Stimulated activated CD4-positive, alpha-beta T cell treated with anti-CD3 and anti-CD28 coated beads, Interleukin-1b, Interleukin-23, amount 100 ng/mL, for 24 hours (primary cell): ENCODE results near the gene LRRC46.
A peak's percentile ranks its signal among the peaks of the same experiment; 100 is the strongest.

Source experiments
- DNase-seq, 4 experiments: peaks; one replicate each; pipeline ENCODE4 v3.0.0-alpha.2; 2020; ENCODE audit warnings: low read depth in 4 of 4, low spot score in 1 of 4

LRRC46 gene, protein sequence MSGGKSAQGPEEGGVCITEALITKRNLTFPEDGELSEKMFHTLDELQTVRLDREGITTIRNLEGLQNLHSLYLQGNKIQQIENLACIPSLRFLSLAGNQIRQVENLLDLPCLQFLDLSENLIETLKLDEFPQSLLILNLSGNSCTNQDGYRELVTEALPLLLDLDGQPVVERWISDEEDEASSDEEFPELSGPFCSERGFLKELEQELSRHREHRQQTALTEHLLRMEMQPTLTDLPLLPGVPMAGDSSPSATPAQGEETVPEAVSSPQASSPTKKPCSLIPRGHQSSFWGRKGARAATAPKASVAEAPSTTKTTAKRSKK

GRCh38 chr17:47831003-47831933, at the start of gene LRRC46, which contains the start of gene MRPL10:
Gene LRRC46, plus strand, starts transcription at chr17:47831670. Its CDS starts 320 bp downstream, at chr17:47831990.
Gene MRPL10, minus strand, starts transcription at chr17:47831541. Its CDS starts 30 bp downstream, at chr17:47831511.
- peak; percentile 87 to 90 (median 90) for DNase-seq

- no peak for DNase-seq
Measured at GRCh38 chr17:47785538-47786123, 45.8 kb upstream of the LRRC46 start.

- peak; percentile 23 to 48 (median 34) for DNase-seq
Measured at GRCh38 chr17:47789611-47790561, 41.6 kb upstream of the LRRC46 start.

DNA sequence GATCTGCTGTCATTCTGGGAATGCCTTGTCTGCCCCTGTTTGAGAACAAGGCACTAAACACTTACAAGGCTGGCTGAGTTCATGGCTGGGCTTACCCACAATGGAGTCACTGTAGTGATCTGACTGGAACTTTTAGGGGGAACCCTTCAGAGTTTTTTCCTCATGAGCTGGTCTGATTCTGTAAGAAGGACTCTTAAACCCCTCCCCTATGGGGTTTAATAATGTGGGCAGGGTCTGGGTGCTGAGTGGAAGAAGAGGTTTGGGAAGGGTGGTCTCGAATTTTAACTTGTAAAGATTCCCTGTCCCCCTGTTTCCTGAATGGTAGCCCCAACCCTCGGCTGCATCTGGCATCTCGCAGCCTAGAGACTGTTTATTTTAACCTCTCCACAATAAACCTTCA, 40.4 kb upstream of the LRRC46 start:
- DNase-seq, result no peak

GRCh38 chr17:47792457-47792856, 39.0 kb upstream of the LRRC46 start:
- no peak for DNase-seq

DNA sequence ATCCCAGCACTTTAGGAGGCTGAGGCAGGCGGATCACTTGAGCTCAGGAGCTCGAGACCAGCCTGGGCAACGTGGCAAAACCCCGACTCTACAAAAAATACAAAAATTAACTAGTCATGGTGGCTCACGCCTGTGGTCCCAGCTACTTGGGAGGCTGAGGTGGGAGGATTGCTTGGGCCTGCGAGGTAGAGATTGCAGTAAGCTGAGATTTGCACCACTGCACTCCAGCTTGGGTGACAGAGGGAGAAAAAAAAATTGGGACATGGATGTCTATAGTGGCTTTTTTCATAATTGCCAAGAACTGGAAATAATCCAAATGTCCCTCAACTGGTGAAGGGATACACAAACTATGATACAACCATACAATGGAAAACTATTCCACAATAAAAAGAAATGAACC, 38.5 kb upstream of the LRRC46 start:
- DNase-seq, result no peak

GRCh38 chr17:47797797-47798196, 33.7 kb upstream of the LRRC46 start:
- no peak for DNase-seq

DNA sequence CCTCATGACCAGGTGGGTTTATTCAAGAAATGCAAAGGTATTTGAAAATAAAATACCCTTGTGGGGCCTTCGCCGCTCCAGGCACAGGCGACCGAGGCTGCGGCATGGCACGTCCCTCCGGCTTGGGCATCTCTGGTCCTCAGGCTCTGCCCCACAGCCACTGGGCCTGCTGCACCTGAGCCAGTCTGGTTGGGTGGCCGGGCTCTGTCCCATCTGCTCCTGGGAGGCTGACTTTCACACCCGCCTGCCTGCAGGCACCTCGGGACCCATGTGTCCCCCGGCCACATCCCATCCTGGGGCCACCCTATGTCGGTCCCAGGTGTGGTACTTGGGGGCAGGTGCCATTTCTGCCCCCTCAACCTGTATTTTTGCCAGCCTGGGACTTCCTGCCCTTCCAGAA, 30.8 kb upstream of the LRRC46 start:
- DNase-seq, result no peak

DNA sequence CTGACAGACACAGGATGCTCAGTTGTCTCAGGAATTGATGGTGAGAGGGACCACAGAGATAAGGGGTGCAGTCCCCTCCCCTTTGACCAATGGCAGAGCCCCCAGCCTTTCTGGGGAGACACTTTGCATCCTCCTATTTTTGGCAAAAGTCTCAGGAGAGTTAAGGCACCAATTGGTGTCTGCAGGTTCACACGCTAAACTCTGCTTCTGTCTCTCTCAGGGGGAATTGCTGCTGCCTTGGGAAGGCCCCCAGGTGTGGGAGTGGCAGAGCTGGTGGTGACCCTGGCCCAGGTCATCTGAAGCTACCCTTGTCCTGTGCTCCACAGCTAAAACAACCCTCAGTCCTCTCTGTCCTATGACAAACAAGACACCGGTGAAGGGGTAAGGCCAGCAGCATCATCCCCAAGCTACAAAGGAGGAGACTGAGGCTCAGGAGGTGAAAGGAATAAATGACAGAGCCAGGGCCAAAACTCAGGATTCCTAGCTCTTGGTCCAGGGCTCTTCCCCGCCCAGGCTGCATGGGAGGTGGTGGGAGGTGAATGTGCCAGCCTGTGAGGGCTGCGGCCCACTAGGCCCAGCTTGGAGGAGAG, 30.2 kb upstream of the LRRC46 start:
- DNase-seq, result no peak

DNA sequence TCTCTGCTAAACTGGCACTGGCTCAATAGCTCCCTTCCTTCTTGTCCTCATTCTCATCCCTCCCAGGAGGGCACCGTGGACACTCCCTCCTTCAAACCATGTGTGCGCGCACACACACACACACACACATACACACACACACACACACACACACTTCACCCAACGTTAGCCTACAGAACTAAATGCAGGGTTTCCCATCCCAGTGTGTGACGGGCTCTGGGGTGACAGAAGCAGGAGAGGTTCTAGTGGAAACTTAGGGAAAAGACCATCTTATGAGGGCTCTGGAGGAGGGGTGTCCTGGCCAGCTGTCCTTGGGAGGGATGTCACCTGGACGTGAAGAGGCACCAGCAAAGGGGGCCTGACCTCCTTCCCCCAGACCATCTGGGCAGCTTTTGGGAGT, 29.6 kb upstream of the LRRC46 start:
- no peak for DNase-seq

DNA sequence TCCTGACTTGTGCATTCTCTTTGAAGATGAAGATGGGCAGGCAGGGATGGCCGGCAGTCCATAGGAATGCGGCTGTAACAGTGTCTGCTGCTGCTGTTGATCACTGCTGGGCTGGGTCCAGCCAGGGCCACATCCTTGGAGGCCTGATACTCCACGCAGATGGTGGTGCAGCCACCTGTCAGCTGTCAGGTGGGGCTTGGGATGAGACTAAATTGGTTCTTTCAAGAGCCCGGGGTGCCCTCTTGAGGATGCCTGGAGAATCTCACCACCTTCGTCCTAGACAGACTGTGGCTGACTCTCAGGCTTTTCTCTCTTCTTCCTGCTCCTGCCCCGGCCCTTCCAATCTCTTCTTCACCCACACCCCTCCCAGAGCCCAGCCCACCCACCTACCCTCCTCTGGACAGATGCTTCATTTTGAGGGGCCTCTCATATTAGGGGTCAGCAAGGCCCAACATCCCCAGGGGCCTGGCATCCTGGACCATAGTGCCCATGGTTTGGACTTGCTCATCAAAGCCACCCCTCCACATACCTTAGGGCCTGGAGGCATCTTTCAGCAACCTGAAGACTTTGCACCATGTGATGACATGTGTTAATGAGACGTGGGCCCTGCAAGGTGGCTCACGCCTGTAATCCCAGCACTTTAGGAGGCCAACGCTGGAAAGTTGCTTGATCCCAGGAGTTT, 29.0 kb upstream of the LRRC46 start:
- DNase-seq, result peak in 3 of 4 experiments; percentile 24 to 48 (median 45)

DNA sequence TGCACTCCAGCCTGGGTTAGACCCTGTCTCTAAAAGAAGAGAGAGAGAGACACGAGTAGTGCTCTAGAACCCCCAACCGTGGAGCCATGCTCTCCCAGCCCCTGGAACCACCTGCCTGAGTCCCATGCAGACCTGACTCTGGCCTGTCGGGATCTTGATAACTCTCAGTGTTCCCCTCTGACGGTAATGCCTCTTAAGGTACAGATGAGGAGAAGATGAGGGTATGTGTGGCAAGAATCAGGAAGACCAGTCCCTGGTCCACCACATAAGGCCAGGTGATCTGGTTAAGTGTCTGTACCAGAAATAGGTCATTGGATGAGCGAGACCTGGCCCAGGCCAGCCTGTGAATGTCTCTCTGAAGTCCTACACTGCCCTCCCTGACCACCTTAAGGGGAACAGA, 28.3 kb upstream of the LRRC46 start:
- no peak for DNase-seq

- no peak for DNase-seq
Measured at GRCh38 chr17:47803751-47804150, 27.7 kb upstream of the LRRC46 start.

- DNase-seq, result no peak
Measured at GRCh38 chr17:47804461-47804860, 27.0 kb upstream of the LRRC46 start.

- DNase-seq, result no peak
Measured at GRCh38 chr17:47806026-47806912, 25.2 kb upstream of the LRRC46 start.

GRCh38 chr17:47806913-47807255, 24.6 kb upstream of the LRRC46 start:
- no peak for DNase-seq

GRCh38 chr17:47807421-47807820, 24.0 kb upstream of the LRRC46 start:
- DNase-seq, result no peak

DNA sequence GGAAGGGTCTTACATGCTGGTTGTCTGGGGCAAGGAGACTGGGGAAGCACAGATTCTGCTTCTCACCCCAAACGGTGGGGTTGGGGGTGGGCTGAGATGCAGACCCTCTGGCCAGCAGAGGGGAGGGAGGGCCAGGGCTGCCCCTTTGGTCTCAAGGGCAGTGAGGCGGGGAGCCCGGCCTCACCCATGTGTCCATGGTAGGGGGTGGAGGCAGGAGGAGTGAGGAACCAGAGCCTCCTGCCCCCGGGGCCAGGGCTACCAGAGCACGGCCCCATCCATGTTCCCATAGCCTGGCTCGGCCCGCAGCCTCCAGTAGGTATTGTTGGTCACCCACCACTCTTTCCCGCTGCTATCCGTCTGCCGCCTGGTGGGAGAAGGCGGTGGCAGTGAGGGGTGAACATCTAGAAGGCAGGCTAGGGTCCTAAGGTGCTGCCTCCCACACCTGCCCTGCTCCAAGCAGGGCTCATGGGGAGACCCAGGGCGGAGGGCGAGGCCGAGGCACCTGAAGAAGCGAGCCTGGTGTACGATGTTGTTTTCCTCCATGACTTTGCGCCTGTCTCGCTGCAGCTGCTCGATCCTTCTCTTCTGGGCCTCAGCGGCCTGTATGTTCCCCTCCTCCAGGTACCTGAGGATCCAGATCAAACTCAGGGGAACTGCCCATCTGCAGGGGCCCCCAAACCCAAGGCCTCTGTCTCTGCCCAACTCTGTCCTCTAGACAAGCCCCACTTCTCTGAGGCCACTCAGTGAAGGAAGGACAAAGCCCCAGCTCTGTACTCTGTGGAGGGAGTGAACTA, 23.2 kb upstream of the LRRC46 start:
- DNase-seq, result no peak
